Measurements from ENCODE around the gene CRIM1. TPM values are rescaled to one million over a fixed set of nuclear protein-coding genes. Genes with fewer than 3 reads are reported as not detected.

The CRIM1 gene
- total RNA-seq, 1 experiment from 2014 or later = 133 TPM

DNA sequence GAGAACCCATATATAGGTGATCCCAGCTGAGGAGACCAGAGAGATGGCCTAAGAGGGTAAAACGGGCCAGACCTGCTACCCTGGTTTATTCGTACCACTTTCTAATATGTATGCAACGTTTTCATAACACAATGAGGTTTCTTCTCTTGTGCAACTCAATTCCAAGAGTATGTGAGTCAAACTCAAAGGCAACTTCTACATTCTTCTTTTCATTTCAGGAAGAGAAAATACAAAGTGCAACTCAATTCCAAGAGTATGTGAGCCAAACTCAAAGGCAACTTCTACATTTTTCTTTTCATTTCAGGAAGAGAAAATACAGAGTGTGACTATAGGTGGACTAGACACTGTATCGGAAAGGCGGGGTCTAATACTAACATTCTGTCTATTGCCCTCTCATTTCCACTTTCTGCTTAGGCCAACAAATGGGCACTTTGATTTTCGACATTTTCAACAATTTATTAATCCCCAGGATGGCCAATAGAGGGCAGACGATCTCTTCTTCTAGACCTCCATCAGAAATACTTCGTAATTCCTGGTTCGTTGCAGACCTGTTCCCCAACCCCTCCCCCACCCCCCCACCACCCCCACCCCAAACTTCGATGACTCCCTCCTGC lies 3.7 kb upstream of the CRIM1 start:
- Histone ChIP-seq H3K4me3 (no peak overlapping the region), H3K4me2 (peak overlapping the region; percentile 41), H3K27me3 (ENCODE audit: insufficient read depth, low read depth) (no peaks in the 10 kb centered on the region), H3K9me3 (ENCODE audit: insufficient read depth, low read depth) (no peaks in the 10 kb centered on the region), H3K79me2 (ENCODE audit: low read depth) (peaks cover 19% of the 10 kb centered on the region), H2AFZ (no peak overlapping the region), H4K20me1 (ENCODE audit: insufficient read depth) (no peaks in the 10 kb centered on the region), H3K27ac (peak overlapping the region; percentile 36; the same call in 1 of the 2 replicates), H3K9me2 (ENCODE audit: insufficient read depth) (no peaks in the 10 kb centered on the region), H3K4me1 (replicated peaks; ENCODE audit: insufficient read depth) (peaks cover 31% of the 10 kb centered on the region), H3K36me3 (ENCODE audit: low read depth) (no peaks in the 10 kb centered on the region), H3F3A (ENCODE audit: insufficient read depth, low read depth) (no peaks in the 10 kb centered on the region)
- ChIA-PET CTCF (interaction anchor here (0.5 to 1.7 kb wide), 4 partner anchors 14 to 134 kb away, joined by 4 to 16 read pairs (median 8); no protein-coding TSS in a partner anchor), POLR2A (ENCODE audit: unreplicated experiment) (no interaction called here)
- no peak for TF ChIP-seq EZH2 (IDR thresholded peaks at IDR 0.05; ENCODE audit: low read depth)
- TF ChIP-seq, protein P1, sequence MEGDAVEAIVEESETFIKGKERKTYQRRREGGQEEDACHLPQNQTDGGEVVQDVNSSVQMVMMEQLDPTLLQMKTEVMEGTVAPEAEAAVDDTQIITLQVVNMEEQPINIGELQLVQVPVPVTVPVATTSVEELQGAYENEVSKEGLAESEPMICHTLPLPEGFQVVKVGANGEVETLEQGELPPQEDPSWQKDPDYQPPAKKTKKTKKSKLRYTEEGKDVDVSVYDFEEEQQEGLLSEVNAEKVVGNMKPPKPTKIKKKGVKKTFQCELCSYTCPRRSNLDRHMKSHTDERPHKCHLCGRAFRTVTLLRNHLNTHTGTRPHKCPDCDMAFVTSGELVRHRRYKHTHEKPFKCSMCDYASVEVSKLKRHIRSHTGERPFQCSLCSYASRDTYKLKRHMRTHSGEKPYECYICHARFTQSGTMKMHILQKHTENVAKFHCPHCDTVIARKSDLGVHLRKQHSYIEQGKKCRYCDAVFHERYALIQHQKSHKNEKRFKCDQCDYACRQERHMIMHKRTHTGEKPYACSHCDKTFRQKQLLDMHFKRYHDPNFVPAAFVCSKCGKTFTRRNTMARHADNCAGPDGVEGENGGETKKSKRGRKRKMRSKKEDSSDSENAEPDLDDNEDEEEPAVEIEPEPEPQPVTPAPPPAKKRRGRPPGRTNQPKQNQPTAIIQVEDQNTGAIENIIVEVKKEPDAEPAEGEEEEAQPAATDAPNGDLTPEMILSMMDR (conservative IDR thresholded peaks at IDR 0.05) = peak; percentile 71
- peak in 1 of 2 experiments; percentile 85 for DNase-seq
- intact Hi-C loops (cut with micrococcal nuclease; ENCODE audit: unreplicated experiment) = loop anchor here (1.0 to 10.0 kb wide), 4 partner anchors 107 to 477 kb away; no protein-coding TSS in a partner anchor
- no TSS peak for BruUV-seq (replicated peaks)

DNA sequence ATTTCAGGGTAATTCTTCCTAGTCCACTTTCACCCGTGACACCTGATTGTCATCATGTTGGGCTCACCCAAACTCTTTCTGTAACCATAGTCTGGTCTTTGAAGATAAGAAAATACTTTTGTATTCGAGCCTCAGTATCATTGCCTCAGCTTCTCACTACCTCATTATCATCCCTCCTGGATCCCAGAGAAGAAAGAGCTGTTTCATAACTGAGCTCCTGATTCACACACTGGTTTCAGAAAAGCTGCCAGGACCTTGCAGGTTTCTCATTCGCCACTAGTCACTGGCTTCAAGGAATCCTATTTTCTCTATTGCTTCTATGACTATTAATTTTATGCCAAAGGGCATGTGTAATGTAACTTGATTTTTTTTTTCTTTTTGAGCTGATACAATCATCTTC lies 2.9 kb upstream of the CRIM1 start:
- H3K36me3 ChIP-seq (ENCODE audit: low read depth) = no peaks in the 10 kb centered on the region
- BruUV-seq (replicated peaks) = no TSS peak
- intact Hi-C loops (cut with micrococcal nuclease; ENCODE audit: unreplicated experiment) = loop anchor here (1.0 to 10.0 kb wide), 4 partner anchors 107 to 478 kb away; no protein-coding TSS in a partner anchor
- CTCF ChIA-PET = interaction anchor here (0.5 to 1.7 kb wide), 4 partner anchors 15 to 133 kb away, joined by 4 to 16 read pairs (median 8); no protein-coding TSS in a partner anchor
- H4K20me1 ChIP-seq (ENCODE audit: insufficient read depth) = peaks cover 4% of the 10 kb centered on the region; the same call in 1 of the 2 replicates
- peak overlapping the region; percentile 32 for H3K4me2 ChIP-seq
- no peaks in the 10 kb centered on the region for H3K9me3 ChIP-seq (ENCODE audit: insufficient read depth, low read depth)
- peaks cover 28% of the 10 kb centered on the region for H3K79me2 ChIP-seq (ENCODE audit: low read depth)
- H3K4me3 ChIP-seq = no peak overlapping the region
- peak in 1 of 2 experiments; percentile 75 for DNase-seq
- peak overlapping the region; percentile 17; the same call in 1 of the 2 replicates for H3K27ac ChIP-seq
- H3K27me3 ChIP-seq (ENCODE audit: insufficient read depth, low read depth) = no peaks in the 10 kb centered on the region
- H3F3A ChIP-seq (ENCODE audit: insufficient read depth, low read depth) = peaks cover 7% of the 10 kb centered on the region; the same call in 1 of the 2 replicates
- TF ChIP-seq, protein P1 (conservative IDR thresholded peaks at IDR 0.05) = no peak
- TF ChIP-seq EZH2 (IDR thresholded peaks at IDR 0.05; ENCODE audit: low read depth) = no peak
- no peaks in the 10 kb centered on the region for H3K9me2 ChIP-seq (ENCODE audit: insufficient read depth)
- POLR2A ChIA-PET (ENCODE audit: unreplicated experiment) = interaction anchor here (0.6 kb wide), 3 partner anchors 16 to 191 kb away, joined by 4 to 5 read pairs (median 4); no protein-coding TSS in a partner anchor
- H3K4me1 ChIP-seq (replicated peaks; ENCODE audit: insufficient read depth) = peaks cover 31% of the 10 kb centered on the region
- H2AFZ ChIP-seq = no peak overlapping the region

DNA sequence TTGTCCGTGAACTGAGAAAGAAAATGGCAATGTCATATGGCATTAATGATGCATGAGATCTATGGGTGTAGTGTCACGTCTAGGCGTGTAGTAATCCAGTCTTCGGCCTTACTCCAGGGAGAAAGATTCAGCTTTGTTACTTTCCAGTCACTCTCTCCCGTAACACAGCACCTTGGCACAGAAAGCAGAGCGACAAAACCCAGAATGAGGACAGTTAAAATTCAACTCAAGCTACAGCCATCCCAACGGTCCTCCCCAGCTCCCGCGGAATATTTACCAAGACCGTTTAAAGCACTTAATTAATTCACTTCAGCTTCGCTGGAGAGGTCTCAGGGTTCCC lies 797 bp upstream of the CRIM1 start:
- H4K20me1 ChIP-seq (ENCODE audit: insufficient read depth) = peaks cover 9% of the 10 kb centered on the region
- H3K79me2 ChIP-seq (ENCODE audit: low read depth) = peaks cover 49% of the 10 kb centered on the region
- DNase-seq = peak in 1 of 2 experiments; percentile 48
- ChIA-PET CTCF (interaction anchor here (2.6 kb wide), 1 partner anchor 105 kb away, joined by 15 read pairs; no protein-coding TSS in a partner anchor), POLR2A (ENCODE audit: unreplicated experiment) (interaction anchor here (0.6 to 0.9 kb wide), 2 partner anchors 15 to 134 kb away, joined by 4 to 6 read pairs; no protein-coding TSS in a partner anchor)
- peaks cover 49% of the 10 kb centered on the region for H3K4me1 ChIP-seq (replicated peaks; ENCODE audit: insufficient read depth)
- H3K36me3 ChIP-seq (ENCODE audit: low read depth) = no peaks in the 10 kb centered on the region
- peak overlapping the region; percentile 75; the same call in 1 of the 2 replicates for H2AFZ ChIP-seq
- intact Hi-C loops (cut with micrococcal nuclease; ENCODE audit: unreplicated experiment) = loop anchor here (1.0 to 10.0 kb wide), 6 partner anchors 107 to 480 kb away; no protein-coding TSS in a partner anchor
- peaks cover 22% of the 10 kb centered on the region; the same call in 1 of the 2 replicates for H3F3A ChIP-seq (ENCODE audit: insufficient read depth, low read depth)
- TF ChIP-seq, protein P1 (conservative IDR thresholded peaks at IDR 0.05) = no peak
- no peak for TF ChIP-seq EZH2 (IDR thresholded peaks at IDR 0.05; ENCODE audit: low read depth)
- peak overlapping the region; percentile 77 for H3K4me2 ChIP-seq
- no TSS peak for BruUV-seq (replicated peaks)
- H3K27ac ChIP-seq = no peak overlapping the region
- no peaks in the 10 kb centered on the region for H3K9me3 ChIP-seq (ENCODE audit: insufficient read depth, low read depth)
- no peaks in the 10 kb centered on the region for H3K27me3 ChIP-seq (ENCODE audit: insufficient read depth, low read depth)
- no peaks in the 10 kb centered on the region for H3K9me2 ChIP-seq (ENCODE audit: insufficient read depth)
- H3K4me3 ChIP-seq = peak overlapping the region; percentile 67

Measured in PC-9 (cell line).